GM12872 (cell line): Measurements from ENCODE around the gene ADGRG2.

ENCODE experiments used
- TF ChIP-seq, protein P1 (sequence below): IDR thresholded peaks from 3 replicates; pipeline ENCODE4 v1.5.1; 2011; ENCODE audit warnings: low read depth, mild to moderate bottlenecking, low read length, moderate library complexity; ENCODE audit not compliant: insufficient read depth

ADGRG2 gene

DNA sequence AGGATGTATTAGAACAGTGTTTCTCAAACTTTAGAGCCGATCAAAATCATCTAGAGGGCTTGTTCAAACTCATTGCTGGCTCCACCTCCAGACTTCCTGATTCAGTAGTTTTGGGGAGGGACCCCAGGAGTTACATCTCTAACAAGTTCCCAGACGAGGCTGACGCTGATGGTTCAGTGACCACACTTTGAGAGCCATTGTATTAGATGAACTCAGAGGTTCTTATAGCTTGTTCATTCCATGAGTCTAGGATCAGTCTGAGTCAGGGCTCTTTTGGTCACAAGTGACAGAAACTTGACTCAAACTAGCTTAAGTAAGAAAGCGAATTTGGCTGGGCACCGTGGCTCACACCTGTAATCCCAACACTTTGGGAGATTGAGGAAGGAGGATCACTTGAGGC is 11.5 kb upstream of the ADGRG2 start:
- TF ChIP-seq, protein P1, sequence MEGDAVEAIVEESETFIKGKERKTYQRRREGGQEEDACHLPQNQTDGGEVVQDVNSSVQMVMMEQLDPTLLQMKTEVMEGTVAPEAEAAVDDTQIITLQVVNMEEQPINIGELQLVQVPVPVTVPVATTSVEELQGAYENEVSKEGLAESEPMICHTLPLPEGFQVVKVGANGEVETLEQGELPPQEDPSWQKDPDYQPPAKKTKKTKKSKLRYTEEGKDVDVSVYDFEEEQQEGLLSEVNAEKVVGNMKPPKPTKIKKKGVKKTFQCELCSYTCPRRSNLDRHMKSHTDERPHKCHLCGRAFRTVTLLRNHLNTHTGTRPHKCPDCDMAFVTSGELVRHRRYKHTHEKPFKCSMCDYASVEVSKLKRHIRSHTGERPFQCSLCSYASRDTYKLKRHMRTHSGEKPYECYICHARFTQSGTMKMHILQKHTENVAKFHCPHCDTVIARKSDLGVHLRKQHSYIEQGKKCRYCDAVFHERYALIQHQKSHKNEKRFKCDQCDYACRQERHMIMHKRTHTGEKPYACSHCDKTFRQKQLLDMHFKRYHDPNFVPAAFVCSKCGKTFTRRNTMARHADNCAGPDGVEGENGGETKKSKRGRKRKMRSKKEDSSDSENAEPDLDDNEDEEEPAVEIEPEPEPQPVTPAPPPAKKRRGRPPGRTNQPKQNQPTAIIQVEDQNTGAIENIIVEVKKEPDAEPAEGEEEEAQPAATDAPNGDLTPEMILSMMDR: no peak

DNA sequence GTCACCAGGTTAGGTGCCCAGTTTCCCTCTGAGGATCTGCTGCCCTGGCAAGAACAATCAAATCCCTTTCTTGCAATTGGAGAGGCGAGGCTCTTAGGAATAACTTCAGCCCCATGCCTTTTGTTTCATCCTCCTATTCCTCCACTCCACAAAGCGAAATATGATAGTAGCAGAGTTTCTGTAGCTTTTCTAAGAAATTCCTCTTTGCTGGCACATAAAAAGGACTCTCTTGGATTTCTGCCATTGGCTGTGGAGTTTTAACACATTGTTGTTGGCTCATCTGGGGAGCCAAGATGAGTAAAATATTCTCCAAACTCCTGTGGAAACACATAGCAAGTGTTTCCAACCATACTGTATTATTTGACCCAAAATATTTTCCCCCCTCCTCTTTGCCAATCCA is 11.0 kb upstream of the ADGRG2 start:
- TF ChIP-seq, protein P1: no peak

DNA sequence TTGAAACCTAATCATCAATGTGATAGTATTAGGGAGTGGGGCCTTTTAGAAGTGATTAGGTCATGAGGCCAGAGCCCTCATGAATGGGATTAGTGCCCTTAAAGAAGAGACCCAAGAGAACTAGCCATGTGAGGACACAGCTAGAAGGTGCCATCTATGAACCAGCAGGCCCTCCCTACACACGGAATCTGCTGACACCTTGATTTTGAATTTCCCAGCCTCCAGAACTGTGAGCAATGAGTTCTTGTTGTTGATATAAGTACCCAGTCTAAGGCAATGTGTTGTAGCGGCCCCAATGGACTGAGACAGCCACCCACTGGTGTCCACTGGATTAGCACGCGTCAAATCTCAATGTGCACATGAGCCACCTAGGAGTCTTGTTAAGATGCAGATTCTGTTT is 8.4 kb upstream of the ADGRG2 start:
- TF ChIP-seq, protein P1: no peak

DNA sequence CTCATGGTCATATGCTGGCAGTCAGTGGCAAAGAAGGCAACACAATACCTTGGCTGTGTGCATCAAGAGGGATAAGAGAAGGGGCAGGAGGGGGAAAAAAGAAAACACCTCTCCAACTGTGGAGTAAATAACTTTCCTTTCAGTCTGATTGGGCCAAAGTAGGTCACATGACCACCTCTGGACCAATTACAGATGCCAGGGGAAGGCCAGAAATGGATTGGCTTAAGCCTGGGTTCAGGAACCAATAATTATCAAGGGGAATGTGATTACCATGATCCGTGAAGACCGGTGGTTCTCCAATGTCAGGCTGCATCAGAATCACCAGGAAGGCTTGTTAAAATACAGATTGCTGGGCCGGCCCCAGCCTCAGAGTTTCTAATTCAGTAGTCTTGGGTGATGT is 7.4 kb upstream of the ADGRG2 start:
- TF ChIP-seq, protein P1: no peak

DNA sequence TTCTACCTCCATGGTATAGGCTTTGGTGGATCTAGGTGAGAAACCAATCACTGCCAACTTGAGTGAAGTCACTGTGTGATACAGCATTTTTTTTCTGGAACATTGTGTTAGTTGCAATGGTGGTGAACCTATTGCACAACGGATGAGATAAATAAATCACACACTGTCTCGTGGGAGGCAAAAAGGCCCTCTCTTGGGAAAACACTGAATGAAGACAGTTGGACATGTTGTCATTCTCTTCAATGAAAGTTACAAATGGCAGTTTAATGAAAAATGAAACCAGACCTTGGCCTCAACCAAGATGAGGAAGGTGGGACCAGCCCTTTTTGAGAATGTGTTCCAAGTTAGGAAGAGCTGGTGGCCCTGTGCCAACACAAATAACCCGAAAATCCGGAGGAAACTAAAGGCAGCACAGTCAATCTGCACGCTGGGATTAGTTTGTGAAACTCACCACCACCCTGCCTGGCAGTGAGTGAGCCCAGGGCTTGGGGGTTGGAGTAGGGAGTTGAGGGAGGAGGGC is 5.4 kb upstream of the ADGRG2 start:
- TF ChIP-seq, protein P1: no peak

DNA sequence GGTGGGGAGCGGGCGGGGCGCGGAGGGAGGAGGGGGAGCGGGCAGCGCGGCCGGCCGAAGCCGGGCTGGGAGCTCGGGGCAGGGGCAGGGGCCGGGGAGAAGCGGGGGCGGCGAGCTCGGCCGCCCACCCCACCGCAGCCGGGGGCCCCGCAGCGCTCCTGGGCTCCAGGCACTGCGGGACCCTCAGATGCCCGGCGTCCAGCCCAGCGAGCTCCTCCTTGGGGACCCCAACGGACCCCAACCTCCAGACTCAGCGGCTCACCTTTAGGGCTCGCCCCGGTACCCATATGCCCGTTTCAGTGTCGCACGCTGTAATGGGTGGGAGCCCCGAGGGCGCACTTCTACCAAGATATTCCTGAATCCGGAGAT is 357 bp upstream of the ADGRG2 start:
- TF ChIP-seq, protein P1: no peak

DNA sequence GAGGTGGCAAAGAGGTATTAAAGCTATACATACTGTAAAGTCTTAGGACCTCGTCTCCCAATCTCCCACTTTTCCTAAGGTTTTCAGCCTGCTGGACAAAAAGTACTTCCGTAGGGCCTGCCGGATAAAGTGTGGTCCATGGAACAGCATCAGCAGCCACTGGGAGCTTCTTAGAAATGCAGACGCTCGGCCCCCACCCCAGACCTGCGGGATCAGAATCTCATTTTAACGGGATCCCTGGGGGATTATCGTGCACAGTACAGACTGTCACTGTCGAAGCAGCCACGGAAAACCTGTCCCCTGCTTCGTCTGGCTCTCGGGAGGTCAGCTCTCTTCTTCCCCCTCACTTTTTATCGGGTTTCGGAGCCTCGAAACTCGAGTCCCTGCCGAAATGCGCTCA is 802 bp downstream of the ADGRG2 start:
- TF ChIP-seq, protein P1: no peak

DNA sequence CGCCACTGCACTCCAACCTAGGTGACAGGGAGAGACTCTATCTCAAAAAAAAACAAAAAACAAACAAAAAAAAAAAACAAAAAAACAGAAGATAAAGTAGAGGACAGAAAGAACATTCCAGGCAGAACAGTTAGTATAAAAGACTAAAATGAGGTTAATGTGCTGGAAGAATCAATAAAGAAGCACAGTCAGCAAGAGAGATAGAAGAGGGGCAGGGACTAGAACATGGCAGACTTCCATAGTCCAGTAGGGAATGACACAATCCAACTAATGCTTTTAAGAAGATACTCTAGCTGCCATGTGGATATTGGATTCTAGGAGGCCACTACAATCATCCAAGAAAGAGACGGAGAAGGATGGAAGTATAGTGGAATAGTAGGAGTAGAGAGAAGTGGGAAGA is 11.6 kb downstream of the ADGRG2 start:
- TF ChIP-seq, protein P1: no peak
